Tibial nerve (tissue), 4 donors: ENCODE data around the gene ITK. TPM values are rescaled to one million over a fixed set of nuclear protein-coding genes. Genes with fewer than 3 reads are reported as not detected.
A peak's percentile ranks its signal among the peaks of the same experiment; 100 is the strongest.
"Not testable (repeated sequence)": the region's sequence is repeated elsewhere in the genome, so short reads cannot be mapped to it uniquely, and the experiment has no call there.

Experiments
- DNase-seq, 2 donors: peaks; one replicate each; pipeline ENCODE4 v3.0.0-alpha.2; 2019; ENCODE audit warnings: low spot score in 2 of 2
- H3K27ac ChIP-seq, 4 donors: fragments of 200-600 bp; sonication (generic) in 3 of 4; one replicate each; pipeline ENCODE4 v1.5.1; 2017 to 2019; ENCODE audit warnings: mild to moderate bottlenecking in 1 of 4
- H3K27me3 ChIP-seq, 2 donors: fragments of 200-600 bp; sonication (generic) in 1 of 2; one replicate each; pipeline versions ENCODE4 v1.5.1 to v1.6.0; 2017 to 2019
- H3K36me3 ChIP-seq, 3 donors: fragments of 200-600 bp; sonication (generic); one replicate each; pipeline ENCODE4 v1.5.1; 2018 to 2019
- H3K4me1 ChIP-seq, 4 donors: fragments of 200-600 bp; sonication (generic) in 3 of 4; one replicate each; pipeline ENCODE4 v1.5.1; 2017 to 2019
- H3K4me3 ChIP-seq, 4 donors: fragments of 200-600 bp; sonication (generic) in 3 of 4; one replicate each; pipeline ENCODE4 v1.5.1; 2017 to 2019; ENCODE audit warnings: mild to moderate bottlenecking in 1 of 4, moderate library complexity in 1 of 4
- H3K9me3 ChIP-seq, 4 donors: fragments of 200-600 bp; sonication (generic) in 3 of 4; one replicate each; pipeline ENCODE4 v1.5.1; 2017 to 2019
- EP300 ChIP-seq, 2 donors: sonication (generic); formaldehyde crosslinking; IDR thresholded peaks; one replicate each; pipeline ENCODE4 v1.6.1; 2017; ENCODE audit warnings: antibody characterized with exemption in 2 of 2, mild to moderate bottlenecking in 1 of 2
- POLR2A ChIP-seq, 2 donors: fragments of 450-650 bp; IDR thresholded peaks; one replicate each; pipeline ENCODE4 v1.6.1; 2017; ENCODE audit warnings: antibody characterized with exemption in 2 of 2, mild to moderate bottlenecking in 2 of 2, moderate library complexity in 2 of 2
- WGBS, 2 donors: methylation state at CpG; one replicate each; pipeline ENCODE4 v1.1.5; 2018; 5-methylcytosine and 5-hydroxymethylcytosine counted together
- total RNA-seq, 4 donors: library from RNA; depleted of rRNA; stranded (reverse); fragments of >200 nt; gene quantifications; one replicate each; pipeline ENCODE4 v1.1.0, GENCODE V29; 2016
- TF ChIP-seq, protein P1 (sequence below), 5 experiments: fragments of 200-600 bp in 3 of 5; fragments of 450-650 bp in 2 of 5; sonication (generic) in 3 of 5; IDR thresholded peaks; one replicate each; pipeline ENCODE4 v1.5.1; 2016 to 2019; ENCODE audit warnings: antibody characterized with exemption in 5 of 5, mild to moderate bottlenecking in 3 of 5, moderate library complexity in 2 of 5

Gene ITK
- total RNA-seq, 4 donors from 2014 or later: 0.44 to 3.3 (median 1.2) TPM

DNA sequence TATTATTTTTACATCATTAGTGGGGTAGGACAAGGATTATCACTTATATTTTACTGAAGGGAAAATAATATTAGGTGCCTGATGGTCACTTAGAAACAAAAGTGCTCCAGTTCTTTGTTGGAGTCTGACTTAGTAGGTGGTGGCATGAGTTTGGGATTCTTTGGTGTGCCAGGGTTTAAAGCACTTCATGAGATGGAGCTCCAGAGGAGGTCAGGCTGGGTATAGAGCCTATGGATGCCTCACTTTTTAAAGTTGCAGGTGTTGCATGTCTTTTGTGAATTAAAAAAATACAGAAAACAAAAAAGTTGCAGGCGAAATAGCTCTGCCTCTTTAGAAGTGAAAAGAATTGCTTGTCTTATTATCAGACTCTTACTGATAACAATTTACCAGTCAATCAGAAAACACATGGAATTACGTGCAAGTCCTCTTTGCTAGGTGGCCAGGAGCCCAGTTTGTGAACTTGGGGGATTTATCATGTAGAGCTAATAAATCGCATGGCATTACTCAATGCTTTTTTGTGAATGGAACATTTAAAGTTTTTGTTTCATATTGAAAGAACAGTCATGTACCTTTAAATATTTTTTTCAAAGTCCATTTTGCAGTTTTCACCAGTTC is 1.6 kb downstream of the ITK start:
- no peak for DNase-seq
- peak overlapping the region in 1 of 4 donors; percentile 5 for H3K27ac ChIP-seq
- H3K4me1 ChIP-seq: no peaks in the 10 kb centered on the region
- H3K4me3 ChIP-seq: peak overlapping the region in 1 of 4 donors; percentile 28
- H3K27me3 ChIP-seq: no peaks in the 10 kb centered on the region
- no peaks in the 10 kb centered on the region for H3K9me3 ChIP-seq
- TF ChIP-seq, protein P1, sequence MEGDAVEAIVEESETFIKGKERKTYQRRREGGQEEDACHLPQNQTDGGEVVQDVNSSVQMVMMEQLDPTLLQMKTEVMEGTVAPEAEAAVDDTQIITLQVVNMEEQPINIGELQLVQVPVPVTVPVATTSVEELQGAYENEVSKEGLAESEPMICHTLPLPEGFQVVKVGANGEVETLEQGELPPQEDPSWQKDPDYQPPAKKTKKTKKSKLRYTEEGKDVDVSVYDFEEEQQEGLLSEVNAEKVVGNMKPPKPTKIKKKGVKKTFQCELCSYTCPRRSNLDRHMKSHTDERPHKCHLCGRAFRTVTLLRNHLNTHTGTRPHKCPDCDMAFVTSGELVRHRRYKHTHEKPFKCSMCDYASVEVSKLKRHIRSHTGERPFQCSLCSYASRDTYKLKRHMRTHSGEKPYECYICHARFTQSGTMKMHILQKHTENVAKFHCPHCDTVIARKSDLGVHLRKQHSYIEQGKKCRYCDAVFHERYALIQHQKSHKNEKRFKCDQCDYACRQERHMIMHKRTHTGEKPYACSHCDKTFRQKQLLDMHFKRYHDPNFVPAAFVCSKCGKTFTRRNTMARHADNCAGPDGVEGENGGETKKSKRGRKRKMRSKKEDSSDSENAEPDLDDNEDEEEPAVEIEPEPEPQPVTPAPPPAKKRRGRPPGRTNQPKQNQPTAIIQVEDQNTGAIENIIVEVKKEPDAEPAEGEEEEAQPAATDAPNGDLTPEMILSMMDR (IDR thresholded peaks at IDR 0.05): no peak
- TF ChIP-seq POLR2A (IDR thresholded peaks at IDR 0.05) (no peak), EP300 (IDR thresholded peaks at IDR 0.05) (no peak)
- WGBS, 2 donors: 75 to 79% methylated on average over 3 of the region's 3 CpGs
- H3K36me3 ChIP-seq: no peaks in the 10 kb centered on the region

DNA sequence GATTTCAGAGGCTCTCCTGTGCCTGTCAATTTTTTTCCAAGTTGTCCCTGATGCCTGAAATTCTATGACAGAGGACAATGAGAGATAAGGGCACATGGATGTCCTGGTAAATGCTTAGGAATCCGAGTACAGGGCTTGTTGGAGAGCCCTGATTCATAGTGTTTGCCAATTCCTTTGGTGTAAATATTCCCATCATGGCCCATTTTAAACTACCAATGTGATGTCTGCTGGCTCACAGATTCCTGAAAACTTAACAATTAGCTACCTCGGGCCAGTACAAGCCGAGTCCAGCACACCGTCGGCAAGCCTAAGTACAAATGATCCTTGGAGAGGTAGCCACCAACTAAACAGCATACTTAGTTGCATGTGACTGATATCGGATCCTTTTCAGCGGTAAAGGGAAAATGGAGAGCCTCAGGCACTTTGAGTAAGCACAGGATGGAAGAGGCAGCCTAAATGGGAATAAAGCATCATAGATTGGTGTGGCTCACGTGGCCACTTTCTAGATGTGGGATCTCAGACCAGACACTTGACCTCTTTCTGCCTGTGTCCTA is 3.6 kb downstream of the ITK start:
- Histone ChIP-seq H3K36me3 (no peaks in the 10 kb centered on the region), H3K4me1 (no peaks in the 10 kb centered on the region), H3K27ac (no peak overlapping the region), H3K4me3 (no peak overlapping the region), H3K27me3 (no peaks in the 10 kb centered on the region), H3K9me3 (no peaks in the 10 kb centered on the region)
- DNase-seq: no peak
- WGBS, 2 donors: 83 to 94% methylated on average over 8 of the region's 8 CpGs
- TF ChIP-seq, protein P1 (IDR thresholded peaks at IDR 0.05): no peak
- no peak for TF ChIP-seq EP300 (IDR thresholded peaks at IDR 0.05)

DNA sequence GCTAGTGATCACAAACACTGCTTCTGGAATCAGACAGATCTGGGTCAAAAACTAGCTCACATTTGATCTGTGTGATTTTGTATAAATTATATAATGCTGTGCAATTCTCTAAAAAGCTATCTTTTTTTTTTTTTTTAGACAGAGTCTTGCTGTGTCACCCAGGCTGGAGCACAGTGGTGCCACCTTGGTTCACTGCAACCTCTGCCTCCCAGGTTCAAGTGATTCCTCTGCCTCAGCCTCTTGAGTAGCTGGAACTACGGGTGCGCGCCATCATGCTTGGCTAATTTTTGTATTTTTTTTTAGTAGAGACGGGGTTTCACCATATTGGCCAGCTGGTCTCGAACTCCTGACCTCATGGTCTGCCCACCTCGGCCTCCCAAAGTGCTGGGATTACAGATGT is 4.5 kb downstream of the ITK start:
- not testable (repeated sequence) for H3K4me3 ChIP-seq, H3K36me3 ChIP-seq, DNase-seq, H3K9me3 ChIP-seq, H3K27me3 ChIP-seq, H3K4me1 ChIP-seq, H3K27ac ChIP-seq
- WGBS, 2 donors: 87 to 97% methylated on average over 6 of the region's 6 CpGs

DNA sequence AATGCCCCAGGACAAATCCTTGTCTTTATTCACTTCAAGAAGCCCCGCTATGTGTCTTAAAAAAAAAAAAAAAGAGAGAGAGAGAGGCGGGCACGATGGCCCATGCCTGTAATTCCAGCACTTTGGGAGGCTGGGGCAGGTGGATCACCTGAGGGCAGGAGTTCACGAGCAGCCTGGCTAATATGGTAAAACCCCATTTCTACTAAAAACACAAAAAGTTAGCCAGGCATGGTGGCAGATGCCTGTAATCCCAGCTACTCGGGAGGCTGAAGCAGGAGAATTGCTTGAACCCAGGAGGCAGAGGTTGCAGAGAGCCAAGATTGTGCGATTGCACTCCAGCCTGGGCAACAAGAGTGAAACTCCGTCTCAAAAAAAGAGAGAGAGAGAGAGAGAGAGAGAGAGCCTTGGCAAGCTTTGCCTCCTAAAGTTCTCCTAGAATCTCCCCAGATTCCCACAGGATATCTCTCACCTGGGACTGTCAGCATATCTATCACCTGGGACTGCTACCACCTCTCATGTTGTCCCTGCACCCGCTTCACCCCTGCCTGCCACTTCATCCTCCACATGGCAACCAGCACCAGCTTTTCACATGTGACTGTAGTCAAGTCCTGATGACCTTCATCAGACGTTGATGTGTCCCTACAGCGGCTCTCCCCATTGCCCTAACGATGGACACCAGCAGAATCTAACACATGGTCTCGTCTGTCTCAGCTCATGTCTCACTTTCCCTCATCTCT is 5.8 kb downstream of the ITK start:
- Histone ChIP-seq H3K4me1 (no peaks in the 10 kb centered on the region), H3K9me3 (no peaks in the 10 kb centered on the region), H3K36me3 (no peaks in the 10 kb centered on the region), H3K4me3 (no peak overlapping the region), H3K27ac (no peak overlapping the region), H3K27me3 (no peaks in the 10 kb centered on the region)
- 79 to 81% methylated on average over 12 of the region's 12 CpGs for WGBS, 2 donors
- DNase-seq: no peak
- TF ChIP-seq POLR2A (IDR thresholded peaks at IDR 0.05) (no peak), EP300 (IDR thresholded peaks at IDR 0.05) (no peak)
- TF ChIP-seq, protein P1 (IDR thresholded peaks at IDR 0.05): no peak

DNA sequence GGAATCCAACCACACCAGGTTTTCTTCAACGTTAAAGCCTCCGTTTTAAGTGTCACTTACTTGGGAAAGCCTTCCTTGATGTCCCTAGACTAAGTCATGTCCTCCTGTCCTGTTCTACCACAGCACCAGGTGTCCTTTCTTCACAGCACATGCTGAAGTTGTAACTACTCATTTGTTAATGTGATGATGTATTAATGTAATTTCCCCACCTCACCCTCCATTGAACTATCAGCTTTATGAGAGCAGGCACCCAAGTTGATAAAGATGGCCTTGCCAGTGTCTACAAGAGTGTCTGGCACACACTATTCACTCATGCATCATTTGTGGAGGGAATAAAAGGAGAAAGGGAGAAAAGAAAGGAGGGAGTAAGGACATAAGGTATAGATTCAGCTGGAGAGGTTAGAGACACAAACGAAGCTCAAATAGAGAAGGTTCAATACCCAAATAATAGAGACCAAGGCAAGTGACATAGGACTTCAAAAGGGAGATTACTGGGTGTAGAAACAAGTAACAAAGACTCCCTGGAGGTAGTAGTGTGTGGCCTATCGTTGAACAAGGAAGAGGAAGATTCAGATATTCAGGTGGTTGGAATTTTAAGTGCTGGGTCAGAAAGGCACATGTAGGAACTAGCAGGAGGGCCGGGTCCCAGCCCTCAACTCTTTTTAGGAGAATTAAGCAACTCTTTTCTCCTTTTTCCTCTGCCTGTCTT is 6.6 kb downstream of the ITK start:
- no peak for DNase-seq
- Histone ChIP-seq H3K36me3 (no peaks in the 10 kb centered on the region), H3K4me3 (no peak overlapping the region), H3K9me3 (no peaks in the 10 kb centered on the region), H3K27ac (no peak overlapping the region), H3K4me1 (no peaks in the 10 kb centered on the region), H3K27me3 (no peaks in the 10 kb centered on the region)
- no peak for TF ChIP-seq EP300 (IDR thresholded peaks at IDR 0.05)
- no peak for TF ChIP-seq POLR2A (IDR thresholded peaks at IDR 0.05)
- TF ChIP-seq, protein P1 (IDR thresholded peaks at IDR 0.05): no peak
- WGBS, 2 donors: 57 to 64% methylated on average over 5 of the region's 5 CpGs
